SU-DHL-6 (cell line): ENCODE data around the gene PTPRC.

Source experiments
- EZH2phosphoT487 ChIP-seq: fragments of 200-600 bp; sonication (generic), shearing (Covaris generic); conservative IDR thresholded peaks from 2 replicates; pipeline ENCODE4 v1.6.1; 2018; ENCODE audit warnings: mild to moderate bottlenecking, antibody characterized with exemption, low read length, moderate library complexity, mixed read lengths
- TF ChIP-seq, protein P1 (sequence below): fragments of 200-600 bp; sonication (generic); IDR thresholded peaks from one replicate; pipeline ENCODE4 v1.5.1; 2017; ENCODE audit warnings: antibody characterized with exemption, mild to moderate bottlenecking, low read length, moderate library complexity; ENCODE audit not compliant: insufficient read depth, poor library complexity, severe bottlenecking

DNA sequence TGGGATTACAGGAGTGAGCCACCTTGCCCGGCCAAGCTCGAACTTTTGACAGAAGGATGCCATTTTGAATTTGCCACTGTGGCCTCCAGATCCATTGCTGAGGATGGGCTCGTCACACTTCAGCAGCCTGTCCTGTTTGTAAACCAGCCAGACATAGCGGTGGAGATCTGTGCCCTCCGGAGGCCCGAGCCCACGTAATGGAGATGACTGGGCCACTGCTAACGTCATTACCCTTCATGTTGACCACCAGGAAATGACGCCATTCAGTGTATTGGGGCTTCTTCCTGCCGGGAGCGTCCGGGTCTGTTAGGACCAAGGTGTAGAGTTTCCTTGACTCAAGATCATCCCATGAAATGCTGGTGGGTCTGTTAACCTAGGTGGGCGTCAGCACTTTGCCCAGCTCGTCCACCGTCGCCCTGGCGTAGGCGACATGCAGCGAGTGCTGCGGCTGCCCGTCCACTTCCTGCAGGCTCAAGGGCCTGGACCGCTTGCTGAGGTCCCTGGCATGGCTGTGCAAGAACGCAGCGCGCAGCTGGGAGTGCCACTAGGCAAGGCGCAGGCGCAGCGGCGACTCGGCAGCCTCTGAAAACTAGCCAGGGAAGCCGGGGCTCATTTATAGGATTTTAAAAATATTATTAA, 40.8 kb downstream of the PTPRC start:
- TF ChIP-seq, protein P1, sequence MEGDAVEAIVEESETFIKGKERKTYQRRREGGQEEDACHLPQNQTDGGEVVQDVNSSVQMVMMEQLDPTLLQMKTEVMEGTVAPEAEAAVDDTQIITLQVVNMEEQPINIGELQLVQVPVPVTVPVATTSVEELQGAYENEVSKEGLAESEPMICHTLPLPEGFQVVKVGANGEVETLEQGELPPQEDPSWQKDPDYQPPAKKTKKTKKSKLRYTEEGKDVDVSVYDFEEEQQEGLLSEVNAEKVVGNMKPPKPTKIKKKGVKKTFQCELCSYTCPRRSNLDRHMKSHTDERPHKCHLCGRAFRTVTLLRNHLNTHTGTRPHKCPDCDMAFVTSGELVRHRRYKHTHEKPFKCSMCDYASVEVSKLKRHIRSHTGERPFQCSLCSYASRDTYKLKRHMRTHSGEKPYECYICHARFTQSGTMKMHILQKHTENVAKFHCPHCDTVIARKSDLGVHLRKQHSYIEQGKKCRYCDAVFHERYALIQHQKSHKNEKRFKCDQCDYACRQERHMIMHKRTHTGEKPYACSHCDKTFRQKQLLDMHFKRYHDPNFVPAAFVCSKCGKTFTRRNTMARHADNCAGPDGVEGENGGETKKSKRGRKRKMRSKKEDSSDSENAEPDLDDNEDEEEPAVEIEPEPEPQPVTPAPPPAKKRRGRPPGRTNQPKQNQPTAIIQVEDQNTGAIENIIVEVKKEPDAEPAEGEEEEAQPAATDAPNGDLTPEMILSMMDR: no peak
- no peak for TF ChIP-seq EZH2phosphoT487
